NCI-H510A (cell line): ENCODE measurements around the gene SNTA1.
"Not testable (repeated sequence)": the region's sequence is repeated elsewhere in the genome, so short reads cannot be mapped to it uniquely, and the experiment has no call there.

ENCODE experiments used
- DNase-seq: peaks from one replicate; lab custom pipeline; 2025; lab: John Stamatoyannopoulos, UW

SNTA1 gene

DNA sequence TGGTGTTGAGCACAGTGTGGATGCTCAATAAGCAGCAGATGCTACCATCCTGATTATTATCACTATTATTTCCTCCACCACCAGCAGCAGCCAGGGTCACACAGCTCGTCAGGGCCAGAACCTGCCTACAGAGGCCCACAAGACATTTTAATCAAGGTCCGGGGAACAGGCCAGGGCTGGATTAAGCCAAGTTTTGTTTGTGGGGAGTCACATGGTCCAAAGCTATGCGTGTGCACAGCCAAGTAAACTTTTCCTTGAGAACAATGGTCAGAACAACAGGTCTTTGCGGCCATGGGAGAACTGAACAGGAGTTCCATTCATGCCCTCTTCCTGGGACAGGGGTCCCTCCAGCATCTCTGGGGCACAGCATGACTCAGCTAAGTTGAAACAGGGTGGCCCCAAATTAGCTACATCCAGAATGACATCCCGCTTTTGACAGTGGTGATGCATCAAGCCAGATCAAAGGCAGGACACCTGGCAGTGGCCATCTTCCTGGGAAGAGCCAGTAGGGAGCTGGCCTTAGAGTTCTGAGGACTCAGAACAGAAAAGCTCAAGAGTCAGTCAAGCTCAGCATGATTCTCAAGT lies 11.7 kb downstream of the SNTA1 start:
- no peak for DNase-seq

- not testable (repeated sequence) for DNase-seq
Measured at GRCh38 chr20:33423875-33424274, 19.7 kb downstream of the SNTA1 start.

DNA sequence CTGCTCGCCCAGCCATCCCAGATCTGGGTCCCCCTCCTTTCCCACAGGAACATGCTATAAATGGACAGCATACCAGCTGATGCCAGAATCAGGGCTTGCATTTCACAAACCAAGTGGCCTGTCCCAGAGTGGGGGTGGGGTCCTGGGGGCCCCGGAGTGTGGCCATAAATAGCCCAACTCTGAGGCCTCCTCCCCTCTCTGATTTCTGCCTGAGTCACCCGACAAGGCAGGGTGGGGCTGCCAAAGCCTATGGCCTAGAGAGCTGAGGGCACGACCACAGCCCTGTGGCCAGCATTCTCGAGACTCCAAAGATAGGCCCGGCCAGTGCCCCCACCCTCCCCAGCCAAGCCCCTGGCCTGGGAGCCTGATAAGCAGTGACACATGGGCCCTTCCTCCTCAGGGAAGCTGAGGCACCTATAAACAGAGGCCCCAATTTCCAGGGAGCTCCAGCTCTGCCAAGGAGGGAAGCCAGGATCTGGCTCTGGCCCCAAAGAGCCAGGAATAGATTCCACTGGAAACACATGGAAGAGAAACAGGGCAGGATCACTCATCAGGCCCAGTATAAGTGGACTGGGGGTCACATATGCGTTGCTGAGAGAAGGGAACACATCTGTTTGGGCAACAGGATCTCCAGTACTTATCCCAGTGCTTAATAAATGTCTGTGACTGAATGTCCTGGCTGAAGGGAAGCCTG lies 20.3 kb downstream of the SNTA1 start:
- DNase-seq: no peak

GRCh38 chr20:33419140-33419974 lies 24.2 kb downstream of the SNTA1 start:
- no peak for DNase-seq

GRCh38 chr20:33418033-33418432 lies 25.5 kb downstream of the SNTA1 start:
- no peak for DNase-seq

GRCh38 chr20:33415948-33416347 lies 27.6 kb downstream of the SNTA1 start:
- DNase-seq: no peak

DNA sequence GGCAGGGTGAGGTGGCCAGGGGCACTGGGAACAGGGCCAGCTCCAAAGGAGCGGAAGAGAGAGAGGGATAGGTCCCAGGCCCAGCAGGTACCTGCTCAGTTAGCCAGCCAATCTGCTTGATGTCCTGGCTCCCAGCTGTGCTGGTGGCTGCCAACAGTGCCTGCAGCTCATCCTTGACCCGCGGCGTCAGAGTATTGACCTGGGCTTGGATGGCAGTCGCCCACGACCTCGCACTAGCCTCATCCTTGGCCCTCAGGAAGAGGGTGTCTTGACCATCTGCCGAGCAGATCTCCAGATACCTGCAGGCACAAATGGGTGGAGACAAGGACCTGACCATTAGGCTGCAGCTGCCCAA lies 31.1 kb downstream of the SNTA1 start:
- no peak for DNase-seq

DNA sequence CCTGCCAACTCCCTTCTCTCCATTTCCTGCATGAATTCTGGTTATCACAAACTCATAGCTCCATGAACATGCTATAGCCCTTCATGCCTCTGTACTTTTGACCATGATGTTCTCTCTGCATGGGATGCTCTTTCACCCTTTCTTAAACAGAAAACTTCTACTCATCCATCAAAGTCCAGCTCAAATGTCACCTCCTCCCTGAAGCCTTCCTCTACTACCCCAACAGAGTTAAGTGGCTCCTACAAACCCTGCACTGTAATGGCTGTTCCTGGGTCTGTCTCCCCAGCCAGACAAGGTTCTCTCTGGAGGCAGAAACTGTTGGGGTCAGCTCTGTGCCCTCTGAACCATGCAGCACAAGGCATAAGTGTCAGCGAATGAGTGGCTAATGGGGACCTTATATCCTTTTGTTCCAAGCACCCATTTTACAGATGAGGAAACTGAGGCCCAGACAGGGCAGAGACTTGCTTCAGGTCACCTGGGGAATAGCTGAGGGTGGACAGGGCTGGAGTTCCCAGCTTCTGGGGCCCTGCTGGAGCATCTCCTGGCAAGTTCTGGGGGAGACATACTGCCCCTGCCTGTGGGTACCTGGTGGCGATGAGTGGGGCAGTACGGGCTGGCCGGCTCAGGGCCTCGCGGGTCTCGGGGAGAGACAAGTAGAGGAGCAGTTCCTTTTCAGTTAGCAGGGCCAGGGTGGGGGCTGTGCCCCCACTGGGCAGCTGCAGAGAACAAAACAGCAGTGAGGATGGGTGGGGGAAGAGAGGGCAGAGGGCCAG lies 31.7 kb downstream of the SNTA1 start:
- DNase-seq: no peak

- no peak for DNase-seq
Measured at GRCh38 chr20:33411242-33411641, 32.3 kb downstream of the SNTA1 start.

- no peak for DNase-seq
Measured at GRCh38 chr20:33410081-33410742, 33.4 kb downstream of the SNTA1 start.

- DNase-seq: no peak
Measured at GRCh38 chr20:33408716-33409654, 34.6 kb downstream of the SNTA1 start.

GRCh38 chr20:33408313-33408712 lies 35.2 kb downstream of the SNTA1 start:
- DNase-seq: no peak

DNA sequence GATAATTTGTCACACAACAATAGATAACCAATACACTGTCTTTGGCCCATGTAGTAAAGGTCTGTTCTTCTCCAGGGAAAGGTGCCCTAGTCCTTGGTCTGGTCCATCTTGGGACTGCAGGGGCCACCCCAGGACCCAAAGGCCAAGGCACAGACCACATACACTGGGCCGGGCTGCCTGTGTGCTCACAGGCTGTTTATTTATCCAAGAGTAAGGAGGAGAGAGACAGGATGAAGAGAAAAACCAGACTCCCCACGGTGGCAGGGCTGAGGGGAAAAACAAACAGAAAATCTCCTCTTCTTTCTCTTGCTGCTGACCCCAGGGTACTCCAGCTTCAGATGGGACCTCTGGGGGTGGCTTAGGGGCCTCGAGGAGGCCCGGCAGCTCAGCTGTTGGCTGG lies 35.8 kb downstream of the SNTA1 start:
- DNase-seq: no peak

DNA sequence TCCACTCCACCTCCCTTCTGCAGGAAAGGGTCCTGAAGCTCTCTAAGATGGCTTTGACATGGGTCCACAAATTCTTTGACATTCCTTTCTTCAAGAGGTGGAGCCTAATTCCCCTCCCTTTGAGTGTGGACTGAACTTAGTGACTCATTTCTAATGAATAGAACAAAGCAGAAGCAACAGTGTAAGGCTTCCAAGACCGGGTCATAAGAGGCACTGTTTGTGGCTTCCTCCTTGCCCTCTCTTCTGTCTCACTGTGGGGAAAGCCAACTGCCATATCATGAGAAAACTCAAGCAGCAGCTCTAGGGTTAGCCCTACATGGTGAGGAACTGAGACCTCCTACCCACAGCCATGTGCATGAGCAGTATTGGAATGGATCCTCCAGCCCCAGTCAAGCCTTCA lies 36.3 kb downstream of the SNTA1 start:
- DNase-seq: no peak

DNA sequence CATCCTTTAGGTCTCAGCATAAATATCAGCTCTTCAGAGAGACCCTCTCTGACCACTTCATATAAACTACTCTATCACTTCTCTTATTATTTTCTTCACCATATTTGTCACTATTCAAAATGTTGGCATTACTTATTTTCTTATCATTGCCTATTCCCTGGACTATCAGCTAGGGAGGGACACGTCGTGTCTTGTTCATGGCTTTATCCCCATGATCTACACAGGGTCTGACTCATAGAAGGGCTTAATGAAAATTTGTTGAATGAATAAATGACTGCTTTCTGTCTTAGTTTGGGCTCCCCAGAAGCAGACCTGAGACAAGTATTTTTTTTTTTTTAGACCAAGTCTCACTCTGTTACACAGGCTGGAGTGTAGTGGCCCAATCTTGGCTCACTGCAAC lies 39.3 kb downstream of the SNTA1 start:
- no peak for DNase-seq

GRCh38 chr20:33401921-33402369 lies 41.6 kb downstream of the SNTA1 start:
- no peak for DNase-seq

- DNase-seq: peak; percentile 85
Measured at GRCh38 chr20:33401184-33401920, 42.2 kb downstream of the SNTA1 start, which contains the start of gene CDK5RAP1. TSS of gene CDK5RAP1 (minus strand) at chr20:33401519. CDS start at chr20:33397064, 4,455 bp downstream.

GRCh38 chr20:33400812-33401183 lies 42.8 kb downstream of the SNTA1 start:
- no peak for DNase-seq

- DNase-seq: no peak
Measured at GRCh38 chr20:33399924-33400323, 43.6 kb downstream of the SNTA1 start.

- DNase-seq: no peak
Measured at GRCh38 chr20:33394718-33395117, 48.8 kb downstream of the SNTA1 start.
